SH-SY5Y (cell line): ENCODE data around the gene CMSS1.

ENCODE experiments used
- GATA2 ChIP-seq: IDR thresholded peaks from 2 replicates; pipeline ENCODE4 v1.6.1; 2011; ENCODE audit warnings: mild to moderate bottlenecking, low read depth, low read length
- GATA3 ChIP-seq: IDR thresholded peaks from 2 replicates; pipeline ENCODE4 v1.6.1; 2011; ENCODE audit warnings: low read depth, mild to moderate bottlenecking, low read length, moderate library complexity

GRCh38 chr3:99856437-99857220, 39.0 kb downstream of the CMSS1 start:
- TF ChIP-seq GATA3 (no peak), GATA2 (no peak)
